Thoracic aorta endothelial cell (primary cell): ENCODE results near the gene ACSL1. TPM values are rescaled to one million over a fixed set of nuclear protein-coding genes. Genes with fewer than 3 reads are reported as not detected.

ENCODE experiments used
- small RNA-seq: library from RNA; depleted of rRNA; stranded (forward); fragments of <200 nt; gene quantifications from one replicate; pipeline ENCODE3, GENCODE V24; 2012
- total RNA-seq: library from RNA; depleted of rRNA; stranded (reverse); fragments of >200 nt; gene quantifications from 2 replicates; pipeline ENCODE4 v1.2.3, GENCODE V29; 2012

ACSL1 gene, protein sequence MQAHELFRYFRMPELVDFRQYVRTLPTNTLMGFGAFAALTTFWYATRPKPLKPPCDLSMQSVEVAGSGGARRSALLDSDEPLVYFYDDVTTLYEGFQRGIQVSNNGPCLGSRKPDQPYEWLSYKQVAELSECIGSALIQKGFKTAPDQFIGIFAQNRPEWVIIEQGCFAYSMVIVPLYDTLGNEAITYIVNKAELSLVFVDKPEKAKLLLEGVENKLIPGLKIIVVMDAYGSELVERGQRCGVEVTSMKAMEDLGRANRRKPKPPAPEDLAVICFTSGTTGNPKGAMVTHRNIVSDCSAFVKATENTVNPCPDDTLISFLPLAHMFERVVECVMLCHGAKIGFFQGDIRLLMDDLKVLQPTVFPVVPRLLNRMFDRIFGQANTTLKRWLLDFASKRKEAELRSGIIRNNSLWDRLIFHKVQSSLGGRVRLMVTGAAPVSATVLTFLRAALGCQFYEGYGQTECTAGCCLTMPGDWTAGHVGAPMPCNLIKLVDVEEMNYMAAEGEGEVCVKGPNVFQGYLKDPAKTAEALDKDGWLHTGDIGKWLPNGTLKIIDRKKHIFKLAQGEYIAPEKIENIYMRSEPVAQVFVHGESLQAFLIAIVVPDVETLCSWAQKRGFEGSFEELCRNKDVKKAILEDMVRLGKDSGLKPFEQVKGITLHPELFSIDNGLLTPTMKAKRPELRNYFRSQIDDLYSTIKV
- 31.3 and 37.6 TPM in 2 replicates for total RNA-seq

DNA sequence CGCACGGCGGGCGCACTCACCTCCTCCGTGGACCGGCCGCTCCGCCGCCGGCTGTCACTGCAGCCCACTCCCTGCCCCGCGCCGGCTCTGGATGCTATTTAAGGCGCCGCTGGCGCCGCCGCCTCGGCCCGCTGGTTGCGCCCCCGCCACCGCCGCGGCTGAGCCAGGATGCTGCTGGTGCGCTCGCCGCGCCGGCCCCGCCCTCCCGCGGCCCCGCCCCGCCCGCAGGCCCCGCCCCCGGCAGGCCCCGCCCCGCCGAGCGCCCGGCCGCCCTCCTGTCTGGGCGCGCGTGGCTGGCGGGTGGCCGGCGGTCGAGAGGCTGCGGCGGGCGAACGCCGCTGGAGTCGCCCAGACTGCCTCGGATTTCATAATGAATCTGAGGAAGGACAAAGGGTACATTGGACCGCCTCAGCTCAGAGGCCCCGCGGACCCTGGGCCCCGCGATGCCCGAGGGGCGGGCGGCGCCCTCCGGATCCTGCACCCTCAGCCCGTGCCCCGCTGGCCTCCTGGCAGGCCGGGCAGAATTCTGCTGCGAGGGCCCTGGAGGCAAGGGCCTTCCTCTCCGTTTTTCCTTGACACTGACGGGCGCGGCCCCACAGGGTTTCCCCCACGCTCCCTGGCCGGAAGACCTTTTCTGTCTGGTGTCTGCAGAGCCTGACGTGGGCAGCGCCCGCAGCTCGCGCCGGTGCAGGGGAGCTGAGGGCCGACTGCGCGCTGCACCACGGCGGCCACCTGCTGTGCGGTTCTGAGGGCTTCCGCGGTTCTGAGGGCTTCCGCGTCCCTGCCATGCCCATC lies at the start of gene ACSL1:
ACSL1 (minus strand) TSS at position 73 of the 795 bp plus-strand sequence. CDS start 22,454 bp downstream, outside the sequence.

DNA sequence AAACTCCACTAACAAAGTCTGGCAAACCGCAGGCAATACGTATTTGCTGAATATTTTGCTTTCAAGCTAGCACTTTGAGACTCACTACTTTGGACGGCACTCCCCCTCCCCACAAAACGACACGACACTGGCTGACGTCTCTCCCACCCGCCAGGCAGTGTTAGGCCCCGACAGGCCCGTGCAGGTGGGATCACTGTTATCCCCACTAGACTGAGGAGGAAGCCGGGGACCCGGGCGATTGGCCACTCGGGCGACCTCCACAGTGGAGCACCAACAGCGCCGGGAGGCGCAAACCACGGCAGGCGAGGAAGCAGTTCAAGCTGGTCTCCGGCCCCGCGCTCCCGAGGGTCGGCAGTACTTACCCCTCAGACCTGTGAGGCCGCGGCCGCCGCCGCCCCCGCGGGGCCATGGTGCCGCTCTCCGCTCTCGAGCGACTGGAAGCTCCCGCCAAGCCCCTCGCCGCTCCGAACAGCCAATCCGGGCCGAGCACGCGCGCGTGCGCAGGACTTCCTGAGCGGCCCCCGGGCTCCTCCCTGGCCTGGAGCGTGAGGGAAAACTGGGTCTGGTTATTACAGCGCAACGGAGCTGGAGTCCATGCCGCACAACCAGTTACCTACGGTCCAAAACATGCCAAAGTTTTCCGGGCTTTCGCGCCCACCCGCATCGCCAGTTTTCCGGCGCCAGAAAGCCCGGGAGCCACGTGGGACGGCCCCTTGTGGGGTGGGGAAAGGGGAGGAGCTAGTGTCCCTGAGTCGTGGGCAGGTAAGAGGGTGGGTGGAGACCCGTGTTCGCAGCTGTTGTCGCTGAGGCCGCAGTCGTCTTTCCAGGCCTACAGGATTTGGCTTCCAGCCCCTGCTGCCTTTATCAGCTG lies 91.9 kb downstream of the ACSL1 start, which contains the start of gene CENPU:
CENPU (minus strand) TSS at position 443 of the 871 bp plus-strand sequence; CDS start at position 409, 34 bp downstream.

Small RNA genes lying within 50 kb of the gene (small RNA-seq; reads per million reads assigned to genes)
- not detected for gene MIR3945

Other genes with a start within 250 kb of the ACSL1 start
- 114 and 132 TPM in 2 replicates for gene CASP3, start 176.5 kb downstream of the ACSL1 start, total RNA-seq
- gene PRIMPOL, start 176.2 kb downstream of the ACSL1 start, total RNA-seq: 16.6 and 18.4 TPM in 2 replicates
- 36.7 and 48.5 TPM in 2 replicates for gene CENPU, start 91.9 kb downstream of the ACSL1 start, total RNA-seq
- not detected in 2 replicates for gene HELT, start 192.5 kb upstream of the ACSL1 start, total RNA-seq